Stimulated activated naive B cell treated with anti-CD40 and anti-IgM and Interleukin-4, amounts not matched to agents 10 μg/mL and 1 μg/mL and 100 μg/mL, for 72 hours (primary cell): ENCODE data around the gene ACOXL.

Source experiments
- ATAC-seq, 2 donors: fragments of 150-1000 bp; cut with Tn5 transposase; replicated peaks; 2 replicates each; pipeline ENCODE4 v1.10.0; 2021; ENCODE audit warnings: moderate library complexity in 1 of 2
- DNase-seq: peaks from one replicate; pipeline ENCODE4 v3.0.0; 2021
- H3K27ac Mint-ChIP-seq: one replicate; pipeline ENCODE4 v1.8.0; 2022; ENCODE audit warnings: mild to moderate bottlenecking, mixed read lengths
- H3K27me3 Mint-ChIP-seq, 2 donors: one replicate each; pipeline ENCODE4 v1.8.0; 2022; ENCODE audit warnings: mixed read lengths in 2 of 2
- H3K36me3 Mint-ChIP-seq, 2 donors: one replicate each; pipeline ENCODE4 v1.8.0; 2022; ENCODE audit warnings: mixed read lengths in 2 of 2, mild to moderate bottlenecking in 1 of 2
- H3K4me1 Mint-ChIP-seq, 2 donors: one replicate each; pipeline ENCODE4 v1.8.0; 2022; ENCODE audit warnings: mixed read lengths in 2 of 2, mild to moderate bottlenecking in 1 of 2
- H3K4me3 Mint-ChIP-seq, 2 donors: one replicate each; pipeline ENCODE4 v1.8.0; 2022; ENCODE audit warnings: mild to moderate bottlenecking in 2 of 2, mixed read lengths in 2 of 2, moderate library complexity in 1 of 2
- H3K9me3 Mint-ChIP-seq, 2 donors: one replicate each; pipeline ENCODE4 v1.8.0; 2022; ENCODE audit warnings: mixed read lengths in 2 of 2, mild to moderate bottlenecking in 1 of 2

The ACOXL gene

GRCh38 chr2:110863726-110864125 lies 131.4 kb downstream of the ACOXL start:
- Mint-ChIP-seq H3K4me3 (no peak overlapping the region), H3K4me1 (peaks cover 20% of the 10 kb centered on the region in 2 donors), H3K9me3 (no peaks in the 10 kb centered on the region), H3K36me3 (no peaks in the 10 kb centered on the region), H3K27me3 (peaks cover 36 to 51% of the 10 kb centered on the region in 2 donors), H3K27ac (no peak overlapping the region)
- ATAC-seq (no peak), DNase-seq (no peak)

DNA sequence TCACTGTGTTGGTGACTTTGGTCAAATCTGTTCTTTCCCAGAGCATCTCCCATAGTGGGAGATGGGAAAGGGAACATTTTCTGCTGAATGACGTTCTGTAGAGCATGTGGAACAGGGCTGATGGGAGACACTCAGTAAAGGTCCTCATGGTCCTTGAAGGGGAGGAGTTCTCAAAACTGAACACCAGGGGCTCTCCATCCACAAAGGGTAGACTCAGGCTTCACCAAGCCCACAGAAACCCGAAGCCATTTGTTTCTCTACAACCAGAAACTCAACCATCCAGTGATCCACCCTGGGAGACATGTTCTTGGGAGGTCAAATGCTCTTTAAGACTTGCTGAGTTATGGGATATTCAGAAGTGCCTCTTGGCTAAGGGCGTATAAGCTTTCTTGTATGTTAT lies 131.8 kb downstream of the ACOXL start:
- Mint-ChIP-seq H3K9me3 (no peaks in the 10 kb centered on the region), H3K4me1 (peaks cover 15 to 16% of the 10 kb centered on the region in 2 donors), H3K4me3 (no peak overlapping the region), H3K27ac (no peak overlapping the region), H3K36me3 (no peaks in the 10 kb centered on the region), H3K27me3 (peaks cover 35 to 50% of the 10 kb centered on the region in 2 donors)
- no peak for DNase-seq
- no peak for ATAC-seq

DNA sequence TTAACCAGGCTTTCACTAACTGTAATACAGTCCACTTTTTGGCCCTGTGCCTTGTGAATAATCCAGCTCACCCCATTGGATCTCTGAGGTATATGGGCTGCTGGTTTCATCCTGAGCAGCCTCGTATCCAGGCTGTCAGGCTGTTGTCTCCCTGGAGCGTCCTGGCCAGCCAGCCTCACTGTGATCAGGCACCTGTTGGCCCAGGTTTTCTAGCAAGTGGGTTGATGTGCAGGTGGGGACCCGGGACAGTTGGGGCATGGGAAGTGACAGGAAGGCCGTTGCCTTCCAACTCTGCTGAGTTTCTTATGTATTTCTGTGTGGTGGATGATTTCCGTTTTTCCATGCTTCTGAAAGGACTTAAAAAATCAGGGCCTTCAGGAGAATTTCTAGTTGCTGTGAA lies 132.4 kb downstream of the ACOXL start:
- Mint-ChIP-seq H3K4me1 (peaks cover 11 to 13% of the 10 kb centered on the region in 2 donors), H3K36me3 (no peaks in the 10 kb centered on the region), H3K4me3 (no peak overlapping the region), H3K27ac (no peak overlapping the region), H3K9me3 (no peaks in the 10 kb centered on the region), H3K27me3 (peaks cover 36 to 51% of the 10 kb centered on the region in 2 donors)
- DNase-seq (no peak), ATAC-seq (no peak)

- Mint-ChIP-seq H3K27me3 (peaks cover 36 to 53% of the 10 kb centered on the region in 2 donors), H3K27ac (no peak overlapping the region), H3K36me3 (no peaks in the 10 kb centered on the region), H3K4me3 (no peak overlapping the region), H3K4me1 (peaks cover 11% of the 10 kb centered on the region in 2 donors), H3K9me3 (no peaks in the 10 kb centered on the region)
- ATAC-seq (peak; percentile 39 to 75), DNase-seq (no peak)
These were observed 132.8 kb downstream of the ACOXL start for GRCh38 chr2:110865188-110865587.

- DNase-seq (no peak), ATAC-seq (no peak)
- Mint-ChIP-seq H3K27me3 (peaks cover 33 to 53% of the 10 kb centered on the region in 2 donors), H3K4me3 (no peak overlapping the region), H3K36me3 (no peaks in the 10 kb centered on the region), H3K27ac (no peak overlapping the region), H3K9me3 (no peaks in the 10 kb centered on the region), H3K4me1 (peaks cover 11% of the 10 kb centered on the region in 2 donors)
These were observed 133.7 kb downstream of the ACOXL start for GRCh38 chr2:110866045-110866444.

DNA sequence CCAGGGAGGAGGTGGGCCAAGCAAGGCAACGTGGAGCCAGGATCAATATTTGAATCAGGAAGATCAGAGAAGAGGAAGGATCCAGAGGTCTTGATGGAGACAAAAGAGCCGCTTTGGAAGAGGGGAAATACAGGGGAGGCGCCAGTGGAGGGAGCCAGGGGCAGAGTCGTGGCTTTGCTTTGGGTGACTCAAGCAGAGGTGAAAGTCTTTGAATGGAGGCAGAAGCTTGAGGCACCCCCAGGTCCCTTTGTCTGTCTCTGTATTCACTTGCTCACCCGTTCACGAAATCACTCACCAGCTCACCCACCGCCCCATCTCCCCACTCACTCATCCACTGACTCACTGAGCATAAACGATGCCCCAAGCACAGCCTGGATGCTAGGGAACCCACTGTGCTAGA lies 134.1 kb downstream of the ACOXL start:
- DNase-seq (no peak), ATAC-seq (no peak)
- Mint-ChIP-seq H3K4me3 (no peak overlapping the region), H3K27me3 (peaks cover 33 to 49% of the 10 kb centered on the region in 2 donors), H3K9me3 (no peaks in the 10 kb centered on the region), H3K4me1 (peaks cover 11 to 12% of the 10 kb centered on the region in 2 donors), H3K27ac (no peak overlapping the region), H3K36me3 (no peaks in the 10 kb centered on the region)

DNA sequence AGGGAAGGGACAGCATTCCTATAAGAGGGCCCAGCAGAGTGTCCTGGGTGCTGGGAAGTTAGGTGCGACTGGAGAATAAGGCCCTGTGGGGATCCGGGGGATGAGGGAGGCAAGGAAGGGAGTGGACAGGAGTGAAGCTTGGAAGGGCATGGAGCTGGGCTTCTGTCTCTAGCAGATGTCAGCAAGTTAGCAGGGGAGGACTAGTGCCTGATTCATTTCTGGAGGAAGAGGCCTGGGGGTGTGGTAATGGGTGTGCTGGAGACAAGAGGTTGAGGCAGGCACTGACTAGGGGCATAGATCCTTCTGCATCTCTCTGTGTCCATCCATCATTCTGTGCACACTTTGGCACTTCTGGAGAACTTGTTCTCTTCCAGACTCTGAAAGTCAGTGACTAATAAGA lies 134.7 kb downstream of the ACOXL start:
- Mint-ChIP-seq H3K27ac (no peak overlapping the region), H3K4me3 (no peak overlapping the region), H3K27me3 (peaks cover 27 to 43% of the 10 kb centered on the region in 2 donors), H3K4me1 (peaks cover 14 to 18% of the 10 kb centered on the region in 2 donors), H3K36me3 (no peaks in the 10 kb centered on the region), H3K9me3 (no peaks in the 10 kb centered on the region)
- DNase-seq (no peak), ATAC-seq (no peak)

- no peak for ATAC-seq
- no peak overlapping the region for H3K4me3 Mint-ChIP-seq
- DNase-seq = no peak
- H3K9me3 Mint-ChIP-seq = no peaks in the 10 kb centered on the region
- H3K27me3 Mint-ChIP-seq = peaks cover 26 to 40% of the 10 kb centered on the region in 2 donors
- H3K36me3 Mint-ChIP-seq = no peaks in the 10 kb centered on the region
- no peak overlapping the region for H3K27ac Mint-ChIP-seq
- H3K4me1 Mint-ChIP-seq = peaks cover 19 to 30% of the 10 kb centered on the region in 2 donors
These were observed 136.6 kb downstream of the ACOXL start for GRCh38 chr2:110868971-110869370.

DNA sequence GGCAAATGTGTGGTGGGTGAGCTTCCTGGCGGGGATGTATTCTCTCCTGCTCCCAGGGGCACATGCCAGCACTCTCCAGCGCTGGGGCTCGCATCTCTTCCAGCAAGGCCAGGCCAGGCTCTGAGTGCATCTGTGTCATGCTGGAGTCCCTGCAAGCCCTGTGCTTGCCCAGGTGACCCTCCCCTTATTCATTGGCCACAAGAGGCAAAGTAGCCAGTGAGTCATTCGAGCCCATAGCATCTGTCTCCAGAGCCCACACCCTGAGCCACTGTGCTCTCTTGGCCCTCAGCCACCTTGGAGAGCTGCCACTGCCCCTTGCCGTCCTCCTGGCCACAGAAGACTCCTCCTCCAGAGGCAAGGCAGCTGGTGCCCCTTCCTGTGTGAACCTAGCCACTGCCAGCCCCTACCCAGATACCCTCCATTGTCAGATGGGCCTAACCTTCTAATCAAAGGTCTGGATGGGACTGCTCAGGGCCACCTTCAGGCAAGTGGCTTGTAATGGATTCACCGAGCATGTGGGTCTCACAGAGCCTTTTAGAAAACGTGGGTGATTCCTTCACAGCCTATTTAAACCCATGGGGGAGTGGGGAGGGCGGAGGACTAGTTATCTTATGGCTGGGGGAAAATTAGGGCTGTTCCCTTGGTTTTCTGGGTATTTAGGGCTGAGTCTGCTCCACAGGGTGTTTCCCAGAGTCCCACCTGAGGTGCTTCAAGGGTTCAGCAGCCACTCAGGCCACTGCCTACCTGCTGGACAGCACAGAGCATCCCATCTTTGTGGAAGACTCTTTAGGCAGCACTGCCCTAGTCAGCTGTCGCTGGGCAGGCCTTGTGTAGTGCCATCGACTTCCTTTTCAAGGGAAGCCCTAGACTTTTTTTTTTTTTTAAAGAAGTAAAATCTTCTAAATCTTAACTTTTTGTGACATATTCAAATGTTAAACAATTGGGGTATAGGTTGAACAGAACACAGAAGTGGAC lies 137.4 kb downstream of the ACOXL start:
- ATAC-seq = no peak
- no peak for DNase-seq
- no peak overlapping the region for H3K27ac Mint-ChIP-seq

DNA sequence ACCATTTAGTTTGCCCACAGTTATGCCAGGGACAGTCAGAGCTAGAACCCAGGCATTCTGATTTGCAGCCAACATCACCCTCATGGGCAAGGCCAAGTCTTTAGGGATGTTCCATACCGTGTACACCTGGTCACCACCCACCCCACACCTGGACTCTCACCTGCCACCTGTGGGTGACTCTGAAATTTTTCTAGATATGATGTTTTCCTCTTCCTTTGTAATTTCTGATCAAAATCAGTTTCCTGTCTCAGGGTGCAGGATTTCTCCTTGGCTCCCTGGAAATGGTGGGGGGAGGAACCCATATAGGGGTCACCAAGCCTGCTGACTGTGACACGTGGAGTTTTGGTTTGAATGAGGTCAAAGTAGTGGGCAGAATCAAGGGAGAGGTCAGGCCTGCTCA lies 138.2 kb downstream of the ACOXL start:
- Mint-ChIP-seq H3K36me3 (no peaks in the 10 kb centered on the region), H3K9me3 (no peaks in the 10 kb centered on the region), H3K4me3 (no peak overlapping the region), H3K27me3 (peaks cover 26 to 39% of the 10 kb centered on the region in 2 donors), H3K27ac (no peak overlapping the region), H3K4me1 (peaks cover 27 to 35% of the 10 kb centered on the region in 2 donors)
- no peak for ATAC-seq
- DNase-seq = no peak

More for the DNA sequence above, 137.4 kb downstream of the ACOXL start:
- H3K9me3 Mint-ChIP-seq = no peaks in the 10 kb centered on the region
- H3K4me1 Mint-ChIP-seq = peaks cover 19 to 33% of the 10 kb centered on the region in 2 donors
- peaks cover 26 to 39% of the 10 kb centered on the region in 2 donors for H3K27me3 Mint-ChIP-seq
- no peak overlapping the region for H3K4me3 Mint-ChIP-seq
- H3K36me3 Mint-ChIP-seq = no peaks in the 10 kb centered on the region

GRCh38 chr2:110871637-110872036 lies 139.3 kb downstream of the ACOXL start:
- Mint-ChIP-seq H3K4me3 (no peak overlapping the region), H3K9me3 (no peaks in the 10 kb centered on the region), H3K36me3 (no peaks in the 10 kb centered on the region), H3K27ac (no peak overlapping the region), H3K27me3 (peaks cover 17 to 31% of the 10 kb centered on the region in 2 donors), H3K4me1 (peaks cover 24 to 42% of the 10 kb centered on the region in 2 donors)
- ATAC-seq (peak in 1 of 2 donors; percentile 22), DNase-seq (no peak)

GRCh38 chr2:110872521-110872920 lies 140.1 kb downstream of the ACOXL start:
- H3K9me3 Mint-ChIP-seq = no peaks in the 10 kb centered on the region
- H3K27ac Mint-ChIP-seq = peak overlapping the region; percentile 48
- no peak for DNase-seq
- ATAC-seq = peak in 1 of 2 donors; percentile 24
- no peaks in the 10 kb centered on the region for H3K36me3 Mint-ChIP-seq
- H3K4me1 Mint-ChIP-seq = peaks cover 26 to 49% of the 10 kb centered on the region in 2 donors
- H3K27me3 Mint-ChIP-seq = peaks cover 12 to 28% of the 10 kb centered on the region in 2 donors
- H3K4me3 Mint-ChIP-seq = no peak overlapping the region

- ATAC-seq = peak; percentile 52 to 56
- H3K27me3 Mint-ChIP-seq = peaks cover 18 to 28% of the 10 kb centered on the region in 2 donors
- H3K36me3 Mint-ChIP-seq = peaks cover 2% of the 10 kb centered on the region in 2 donors
- H3K4me1 Mint-ChIP-seq = peaks cover 26 to 52% of the 10 kb centered on the region in 2 donors
- DNase-seq = no peak
- no peak overlapping the region for H3K4me3 Mint-ChIP-seq
- peaks cover 2 to 3% of the 10 kb centered on the region in 2 donors for H3K9me3 Mint-ChIP-seq
- H3K27ac Mint-ChIP-seq = peak overlapping the region; percentile 67
These were observed 140.7 kb downstream of the ACOXL start for GRCh38 chr2:110873056-110873502.

DNA sequence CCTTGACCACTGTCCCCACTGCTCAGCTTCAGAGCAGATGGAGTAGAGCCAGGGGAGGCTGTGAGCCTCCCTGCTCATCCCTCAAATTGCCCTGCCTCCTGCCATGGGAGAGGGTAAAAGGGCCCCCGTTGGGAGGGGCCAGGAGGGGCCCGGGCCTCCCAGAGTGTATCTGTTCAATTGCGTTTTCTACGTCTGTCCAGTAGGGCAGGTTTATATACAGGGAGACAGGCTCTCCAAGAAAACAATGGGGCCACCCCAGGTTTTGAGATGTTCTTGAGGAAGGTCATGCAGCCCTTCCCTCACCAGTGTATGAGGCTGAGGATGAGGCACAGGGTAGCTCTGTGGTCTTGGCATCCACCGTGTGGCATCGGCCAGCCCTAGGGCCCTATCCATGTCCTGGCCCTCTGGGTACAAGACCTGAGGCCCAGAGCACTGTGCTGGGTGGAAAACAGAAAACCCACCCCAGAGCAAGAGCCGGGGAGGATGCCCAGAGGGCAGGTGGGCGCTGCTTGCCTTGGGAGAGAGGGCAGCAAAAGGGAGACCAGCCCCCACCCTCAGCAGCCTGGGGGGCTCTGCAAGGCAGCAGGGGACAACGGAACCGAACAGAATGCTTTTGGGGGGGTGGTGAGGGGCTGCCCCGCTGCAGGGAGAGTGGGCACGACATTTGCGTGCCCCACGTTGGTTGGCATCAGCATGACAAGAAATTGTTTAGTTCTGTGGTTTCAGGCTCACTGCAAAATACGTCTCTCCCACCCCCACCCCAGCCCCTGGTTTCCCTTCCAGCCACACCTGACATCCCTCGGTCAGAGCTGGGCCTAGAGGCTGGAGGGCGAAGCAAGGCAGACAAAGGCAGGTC lies 141.5 kb downstream of the ACOXL start:
- Mint-ChIP-seq H3K27me3 (peaks cover 17 to 28% of the 10 kb centered on the region in 2 donors), H3K4me1 (peaks cover 26 to 52% of the 10 kb centered on the region in 2 donors), H3K9me3 (peaks cover 5 to 6% of the 10 kb centered on the region in 2 donors), H3K4me3 (no peak overlapping the region), H3K36me3 (peaks cover 4 to 5% of the 10 kb centered on the region in 2 donors), H3K27ac (no peak overlapping the region)
- DNase-seq (no peak), ATAC-seq (no peak)
